NCI-H774 (cell line): ENCODE results near the gene ZDHHC18.
"Not testable (repeated sequence)": the region's sequence is repeated elsewhere in the genome, so short reads cannot be mapped to it uniquely, and the experiment has no call there.

Experiments used
- DNase-seq: peaks from one replicate; lab custom pipeline; 2025; lab: John Stamatoyannopoulos, UW

ZDHHC18 gene

GRCh38 chr1:26791626-26792025, 34.9 kb upstream of the ZDHHC18 start:
- DNase-seq: no peak

DNA sequence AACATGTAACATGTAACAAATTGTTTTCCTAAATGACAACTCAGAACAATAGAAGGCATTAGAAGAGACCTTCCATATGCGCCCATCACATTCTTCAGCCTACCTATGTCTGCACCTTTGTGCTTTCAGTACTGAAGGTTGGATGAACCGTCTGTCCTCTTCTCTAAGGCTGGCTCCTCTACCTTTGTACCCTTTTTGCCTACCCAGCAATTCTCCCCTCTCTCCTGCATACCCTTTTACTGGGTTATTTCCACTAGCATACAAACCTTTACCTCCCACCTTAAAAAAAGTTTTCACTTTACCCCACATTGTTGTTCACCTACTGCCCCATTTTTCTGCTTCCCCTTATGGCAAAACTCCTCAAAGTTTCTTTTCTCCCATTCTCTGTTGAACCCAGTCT, 33.6 kb upstream of the ZDHHC18 start:
- DNase-seq: no peak

DNA sequence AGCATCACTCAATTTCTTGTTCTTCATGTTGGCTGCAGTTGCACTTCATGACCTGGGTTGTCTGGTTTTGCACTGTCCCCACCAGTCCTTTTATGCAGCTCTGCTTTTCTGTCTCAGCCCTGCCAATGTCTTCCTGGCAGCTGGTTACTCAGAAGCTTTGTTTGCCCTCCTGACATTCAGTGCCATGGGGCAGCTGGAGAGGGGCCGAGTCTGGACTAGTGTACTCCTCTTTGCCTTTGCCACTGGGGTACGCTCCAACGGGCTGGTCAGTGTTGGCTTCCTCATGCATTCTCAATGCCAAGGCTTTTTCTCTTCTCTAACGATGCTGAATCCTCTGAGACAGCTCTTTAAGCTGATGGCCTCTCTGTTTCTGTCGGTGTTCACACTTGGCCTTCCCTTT, 32.1 kb upstream of the ZDHHC18 start:
- DNase-seq: no peak

- no peak for DNase-seq
Observed at GRCh38 chr1:26797627-26798026, 28.9 kb upstream of the ZDHHC18 start.

DNA sequence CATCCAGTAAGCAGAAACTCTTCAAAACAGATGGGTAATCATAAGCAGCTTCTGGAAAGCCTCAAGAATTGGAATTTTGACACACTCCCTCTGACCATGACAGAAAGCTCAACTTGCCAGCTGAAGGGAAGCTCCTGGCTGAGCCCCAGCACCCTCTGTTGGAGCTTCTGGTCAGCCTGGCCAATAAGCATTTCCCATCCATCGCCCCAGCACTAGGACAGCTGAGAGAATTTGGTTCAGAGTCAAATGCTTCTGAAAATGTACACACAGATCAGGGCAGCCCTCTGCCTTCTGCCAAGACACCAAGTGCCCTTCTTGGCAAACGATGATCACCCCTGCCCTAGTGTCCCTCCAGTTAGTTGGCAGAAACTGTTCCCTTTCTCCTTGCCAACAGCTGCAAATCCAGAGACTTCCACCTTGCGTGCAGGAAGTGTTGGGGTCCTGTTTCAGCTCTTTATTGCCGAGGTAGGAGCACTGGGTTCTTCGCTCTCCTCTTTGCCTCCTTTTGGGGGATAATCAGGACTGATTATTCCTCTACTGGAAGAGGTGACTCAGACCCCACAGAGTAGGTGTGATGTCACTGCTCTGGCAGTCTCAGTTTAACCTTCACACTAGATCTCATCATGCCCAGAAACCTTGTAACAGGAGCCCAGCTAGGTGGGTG, 26.9 kb upstream of the ZDHHC18 start:
- no peak for DNase-seq

- DNase-seq: not testable (repeated sequence)
Observed at GRCh38 chr1:26803932-26804331, 22.6 kb upstream of the ZDHHC18 start.

DNA sequence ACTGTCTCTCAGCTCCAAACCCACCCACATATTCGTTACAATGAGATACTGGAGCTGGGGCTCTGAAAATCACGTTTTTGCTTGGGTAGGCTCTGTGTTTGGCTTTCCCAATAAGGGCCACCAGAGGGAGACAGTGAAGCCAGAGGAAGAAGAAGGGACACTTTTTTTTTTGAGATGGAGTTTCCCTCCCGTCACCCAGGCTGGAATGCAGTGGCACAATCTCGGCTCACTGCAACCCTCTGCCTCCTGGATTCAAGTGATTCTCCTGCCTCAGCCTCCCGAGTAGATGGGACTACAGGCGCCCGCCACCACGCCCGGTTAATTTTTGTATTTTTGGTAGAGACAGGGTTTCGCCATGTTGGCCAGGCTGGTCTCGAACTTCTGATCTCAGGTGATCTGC, 16.4 kb upstream of the ZDHHC18 start:
- not testable (repeated sequence) for DNase-seq

DNA sequence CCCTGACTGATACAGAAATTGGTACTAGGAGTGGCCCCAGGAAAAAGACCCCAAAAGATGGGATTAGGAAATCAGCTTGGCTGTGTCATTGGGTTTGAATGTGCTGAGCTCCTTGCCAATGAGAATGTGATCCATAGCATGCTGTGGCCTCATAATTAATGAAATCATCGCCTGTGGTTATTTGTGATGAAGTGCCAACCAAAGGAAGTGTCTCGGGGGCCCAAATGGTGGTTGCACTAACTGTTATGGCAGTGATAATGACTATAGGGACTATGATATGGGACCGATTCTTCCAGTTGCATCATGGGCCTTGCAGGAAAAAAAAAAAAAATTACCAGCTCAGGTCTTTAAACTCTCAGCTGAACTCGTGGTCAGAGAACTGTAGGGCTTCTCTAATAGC, 15.4 kb upstream of the ZDHHC18 start:
- no peak for DNase-seq

- DNase-seq: no peak
Observed at GRCh38 chr1:26811708-26812107, 14.8 kb upstream of the ZDHHC18 start.

DNA sequence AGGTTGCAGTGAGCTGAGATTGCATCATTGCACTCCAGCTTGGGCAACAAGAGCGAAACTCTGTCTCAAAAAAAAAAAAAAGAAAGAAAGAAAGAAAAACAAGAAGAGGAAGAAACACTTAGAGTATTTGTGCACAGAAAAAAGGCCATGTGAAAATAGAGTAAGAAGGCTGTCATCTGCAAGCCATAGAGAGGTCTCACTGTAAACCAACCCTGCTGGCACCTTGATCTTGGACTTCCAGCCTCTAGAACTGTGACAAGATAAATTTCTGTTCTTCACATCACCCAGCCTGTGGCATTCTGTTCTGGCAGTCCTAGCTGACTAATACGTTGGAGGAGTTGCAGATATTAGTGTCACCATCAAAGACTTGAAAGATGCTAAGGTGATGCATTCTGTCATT, 12.1 kb upstream of the ZDHHC18 start:
- DNase-seq: no peak

GRCh38 chr1:26814893-26815292, 11.6 kb upstream of the ZDHHC18 start:
- DNase-seq: no peak

GRCh38 chr1:26820784-26821269, 5.7 kb upstream of the ZDHHC18 start:
- DNase-seq: no peak

DNA sequence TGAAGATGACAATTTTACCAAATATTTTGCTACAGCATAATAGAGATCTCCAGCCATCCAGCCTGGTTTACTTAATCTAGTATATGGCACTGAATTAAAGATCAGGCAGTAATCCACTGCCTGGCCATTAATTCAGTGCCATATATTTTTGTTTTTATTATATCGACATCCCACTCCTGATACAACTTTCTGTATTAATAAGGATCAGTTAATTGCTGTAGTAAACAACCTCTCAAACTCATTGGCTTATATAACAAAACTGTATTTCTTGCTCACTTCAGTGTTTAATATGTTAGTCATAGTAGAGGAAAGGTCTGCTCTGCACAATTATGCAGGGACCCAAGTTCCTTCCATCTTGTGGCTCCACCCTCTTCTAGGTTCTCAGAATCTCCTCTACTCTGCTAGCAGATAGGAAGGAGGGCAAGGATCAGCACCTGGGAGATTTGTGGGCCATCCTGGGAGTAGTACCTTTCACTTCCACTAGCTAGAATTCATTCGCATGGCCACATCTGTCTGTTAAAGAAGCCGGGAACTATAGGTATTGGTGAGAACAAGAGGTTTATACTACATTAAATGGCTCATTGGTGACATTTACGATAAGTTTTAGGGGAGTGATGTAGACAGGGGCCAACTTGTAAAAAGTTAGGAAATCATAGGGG, 3.6 kb upstream of the ZDHHC18 start:
- DNase-seq: no peak

GRCh38 chr1:26824731-26825130, 1.8 kb upstream of the ZDHHC18 start:
- DNase-seq: no peak

DNA sequence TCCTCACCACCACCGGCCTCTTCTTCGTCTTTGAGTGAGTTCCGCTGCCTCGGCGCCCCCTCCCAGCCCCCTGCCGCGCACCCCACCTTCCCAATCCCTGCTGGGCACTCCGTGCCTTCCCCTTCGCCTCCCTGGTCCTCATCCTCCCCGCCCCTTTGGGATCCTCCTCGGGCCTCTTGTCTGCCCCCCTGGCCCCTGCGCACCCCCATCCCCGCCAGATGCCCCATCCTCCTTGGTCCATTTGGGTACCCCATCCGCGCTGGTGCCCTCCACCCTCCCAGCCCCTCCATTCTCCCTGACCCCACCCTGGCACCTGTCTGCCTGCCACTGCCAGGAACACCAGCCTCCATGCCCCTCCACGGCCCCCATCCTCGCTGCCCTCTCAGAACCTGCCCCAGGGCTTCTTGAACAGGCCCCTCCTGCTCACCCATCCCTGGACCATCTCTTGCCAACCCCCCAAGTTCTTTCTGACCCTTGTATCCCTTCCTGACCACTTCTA, 667 bp downstream of the ZDHHC18 start:
- DNase-seq: no peak

- DNase-seq: no peak
Observed at GRCh38 chr1:26827663-26828062, 1.2 kb downstream of the ZDHHC18 start.

DNA sequence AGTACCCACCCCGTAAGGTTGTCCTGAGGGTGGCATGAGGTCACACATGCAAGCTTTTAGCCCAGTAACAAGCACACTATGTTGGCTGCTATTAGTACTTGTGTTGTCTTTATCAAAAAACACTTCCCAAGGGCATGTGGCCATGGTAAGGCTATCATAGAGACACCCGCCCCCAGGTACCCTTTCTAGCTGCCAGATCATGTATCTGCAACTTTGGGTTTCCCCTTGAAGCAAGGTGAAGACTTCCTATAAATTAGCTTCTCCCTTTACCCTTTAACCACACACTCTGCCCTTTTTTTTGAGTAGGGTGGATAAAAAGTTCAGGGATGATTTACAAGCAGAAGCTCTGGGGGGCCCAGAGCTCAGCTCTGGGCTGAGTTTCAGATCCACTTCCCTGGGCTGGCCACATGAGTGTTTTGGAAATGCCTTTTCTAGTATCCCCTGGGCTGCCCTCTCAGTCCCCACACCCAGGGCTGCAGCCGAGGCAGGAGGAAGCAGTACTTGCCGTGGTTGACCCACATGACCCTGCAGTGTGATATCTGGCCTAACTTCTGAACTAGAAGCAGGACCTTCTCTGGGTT, 2.0 kb downstream of the ZDHHC18 start:
- DNase-seq: no peak

DNA sequence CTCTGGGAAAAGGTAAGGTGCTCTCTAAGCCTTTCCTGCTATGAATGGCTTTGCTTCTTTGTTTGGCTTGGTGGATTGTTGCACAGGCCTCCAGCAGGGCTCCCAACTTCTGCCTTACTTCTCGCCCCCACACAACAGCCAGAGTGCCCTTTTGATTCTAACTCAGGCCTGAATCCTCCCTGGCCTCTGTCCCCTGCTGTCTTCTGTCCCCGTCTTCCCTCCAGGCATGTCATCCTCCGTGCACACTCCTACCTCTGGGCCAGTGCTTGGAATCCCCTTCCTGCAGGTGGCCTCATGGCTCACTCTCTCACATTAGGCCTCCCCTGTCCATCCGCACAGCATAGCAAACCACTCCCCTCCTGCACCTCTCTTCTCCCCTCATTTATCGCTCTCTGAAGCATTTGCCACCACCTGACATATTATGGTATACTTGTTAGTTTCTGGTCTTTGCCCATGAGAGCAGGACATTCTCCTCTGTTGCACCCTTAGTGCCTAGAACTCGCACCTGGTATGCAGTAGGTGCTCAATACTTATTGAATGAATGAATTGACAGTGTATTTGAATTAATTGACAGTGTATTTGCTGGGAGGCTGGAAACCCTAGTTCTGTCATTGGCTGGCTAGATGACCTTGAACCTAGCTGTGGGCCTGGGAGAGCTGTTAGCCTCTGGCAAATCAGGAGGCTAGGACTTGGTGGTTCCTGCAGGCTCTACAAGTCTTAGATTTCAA, 2.9 kb downstream of the ZDHHC18 start:
- no peak for DNase-seq

DNA sequence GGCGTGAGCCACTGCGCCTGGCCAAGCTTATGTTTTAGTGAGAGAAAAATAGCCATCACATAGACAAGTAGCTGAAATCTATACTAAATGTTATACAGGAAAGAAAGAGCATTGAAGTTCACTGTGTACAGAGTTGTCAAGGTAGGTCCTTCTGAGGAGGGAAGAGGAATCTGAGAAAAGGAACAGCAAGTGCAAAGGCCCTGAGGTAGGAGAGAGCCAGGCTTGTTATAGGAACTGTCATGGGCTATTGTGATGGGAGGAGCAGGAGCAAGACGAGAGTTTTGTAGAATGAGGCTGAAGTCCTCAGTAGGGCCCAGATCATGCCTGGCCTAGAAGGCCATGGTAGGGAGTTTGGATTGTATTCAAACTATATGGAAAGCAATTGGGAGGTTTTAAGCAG, 4.6 kb downstream of the ZDHHC18 start:
- DNase-seq: no peak

DNA sequence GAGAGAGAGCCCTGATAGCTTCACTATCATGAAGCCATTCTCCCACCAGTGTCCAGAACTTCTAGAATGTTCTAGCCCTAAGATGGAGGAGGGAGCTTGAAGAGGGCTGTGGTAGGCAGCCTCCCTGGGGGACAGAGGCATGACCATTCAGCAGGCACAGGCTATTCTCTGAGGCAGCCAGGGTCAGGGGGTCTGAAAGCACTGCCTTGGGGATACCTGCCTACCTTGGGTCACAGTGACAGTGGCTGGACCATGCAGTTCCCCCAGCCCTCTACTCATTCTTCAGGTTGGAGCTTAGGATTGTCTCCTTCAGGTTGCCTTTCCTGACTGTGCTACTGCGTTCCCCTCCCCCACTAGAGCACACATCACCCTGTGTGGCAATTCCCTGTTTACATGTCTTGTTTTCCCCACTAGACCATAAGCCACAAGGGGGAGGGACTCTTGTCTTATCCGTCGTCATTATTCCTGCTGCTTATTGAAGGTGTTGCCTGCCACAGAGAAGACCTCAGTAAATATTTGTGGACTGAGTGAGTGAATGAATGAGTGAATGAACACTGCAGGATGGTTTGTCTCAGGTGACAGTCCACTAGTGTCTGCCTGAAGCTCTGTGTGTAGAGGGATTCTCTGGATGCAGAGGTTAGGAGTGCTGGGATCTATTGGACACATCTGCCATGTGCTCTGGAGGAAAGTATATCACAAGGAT, 5.2 kb downstream of the ZDHHC18 start:
- DNase-seq: no peak

- DNase-seq: no peak
Observed at GRCh38 chr1:26832249-26832960, 5.9 kb downstream of the ZDHHC18 start.
